Endodermal cell (in vitro differentiated cells): Measurements from ENCODE around the gene STXBP4. TPM values are rescaled to one million over a fixed set of nuclear protein-coding genes. Genes with fewer than 3 reads are reported as not detected.

ENCODE experiments used
- DNase-seq: peaks from one replicate; pipeline ENCODE4 v3.0.0-alpha.2; 2017
- H3K27ac ChIP-seq: 2 replicates; pipeline ENCODE4 v1.5.1; 2013; ENCODE audit warnings: mild to moderate bottlenecking, low read depth, low read length, moderate library complexity
- H3K27me3 ChIP-seq: 2 replicates; pipeline ENCODE4 v1.6.1; 2013; ENCODE audit warnings: mild to moderate bottlenecking, low read length, moderate library complexity; ENCODE audit not compliant: insufficient read depth, control insufficient read depth, poor library complexity, severe bottlenecking
- H3K36me3 ChIP-seq: 2 replicates; pipeline ENCODE4 v1.7.0; 2013; ENCODE audit warnings: mild to moderate bottlenecking, low read length, moderate library complexity; ENCODE audit not compliant: control insufficient read depth, insufficient read depth
- H3K4me1 ChIP-seq: one replicate; pipeline ENCODE4 v1.7.0; 2013; ENCODE audit warnings: low read length; ENCODE audit not compliant: control insufficient read depth, insufficient read depth
- H3K4me3 ChIP-seq: 2 replicates; pipeline ENCODE4 v1.5.1; 2013; ENCODE audit warnings: mild to moderate bottlenecking, low read length, moderate library complexity
- H3K9ac ChIP-seq: 2 replicates; pipeline ENCODE4 v1.6.1; 2013; ENCODE audit warnings: mild to moderate bottlenecking, low read length, moderate library complexity; ENCODE audit not compliant: poor library complexity, severe bottlenecking; ENCODE audit errors: extremely low read depth
- H3K9me3 ChIP-seq: 2 replicates; pipeline ENCODE4 v1.6.1; 2013; ENCODE audit warnings: mild to moderate bottlenecking, low read length, moderate library complexity; ENCODE audit not compliant: control insufficient read depth
- H3K27ac Mint-ChIP-seq: 2 replicates; pipeline ENCODE4 v1.8.0; 2020; ENCODE audit warnings: mixed read lengths
- H3K27me3 Mint-ChIP-seq: 2 replicates; pipeline ENCODE4 v1.8.0; 2021; ENCODE audit warnings: mild to moderate bottlenecking, mixed read lengths; ENCODE audit not compliant: insufficient read depth
- H3K36me3 Mint-ChIP-seq: 2 replicates; pipeline ENCODE4 v1.8.0; 2020; ENCODE audit warnings: low read depth, mixed read lengths
- H3K4me1 Mint-ChIP-seq: 2 replicates; pipeline ENCODE4 v1.8.0; 2020; ENCODE audit warnings: mixed read lengths
- H3K4me3 Mint-ChIP-seq: 2 replicates; pipeline ENCODE4 v1.8.0; 2020; ENCODE audit warnings: mild to moderate bottlenecking, moderate library complexity, mixed read lengths
- H3K9me3 Mint-ChIP-seq: 2 replicates; pipeline ENCODE4 v1.8.0; 2020; ENCODE audit warnings: mild to moderate bottlenecking, mixed read lengths
- CTCF ChIP-seq: fragments of 200-600 bp; sonication (generic); conservative IDR thresholded peaks from 2 replicates; pipeline ENCODE4 v1.5.0; 2021; ENCODE audit warnings: antibody characterized with exemption, mild to moderate bottlenecking
- WGBS, 2 experiments: methylation state at CpG; one replicate each; pipeline versions ENCODE4 v1.1.5 to v1.1.7; 2013; ENCODE audit warnings: missing lambda C conversion rate in 2 of 2, mixed read lengths in 1 of 2; ENCODE audit not compliant: insufficient coverage in 1 of 2, insufficient read length in 1 of 2; 5-methylcytosine and 5-hydroxymethylcytosine counted together
- total RNA-seq, 2 donors: library from RNA; stranded (reverse); fragmentation: NEBNext Ultra II Directional in 1 of 2; extraction: Animal tissue kit (Norgen Biotek cat#: 25700) in 1 of 2; gene quantifications; 2 replicates in 1 of 2; 3 replicates in 1 of 2; pipeline ENCODE4 v1.2.1, GENCODE V29; 2021

STXBP4 gene
- total RNA-seq, 2 donors from 2014 or later: 15.5 to 18.0 TPM

GRCh38 chr17:55161935-55162555 is 193.5 kb downstream of the STXBP4 start:
- Histone ChIP-seq H3K4me1 (no peaks in the 10 kb centered on the region), H3K9ac (no peak overlapping the region), H3K4me3 (no peak overlapping the region), H3K9me3 (no peaks in the 10 kb centered on the region), H3K27ac (no peak overlapping the region), H3K36me3 (no peaks in the 10 kb centered on the region), H3K27me3 (no peaks in the 10 kb centered on the region)
- no peak overlapping the region for H3K27ac Mint-ChIP-seq
- no peaks in the 10 kb centered on the region for H3K9me3 Mint-ChIP-seq
- no peaks in the 10 kb centered on the region for H3K27me3 Mint-ChIP-seq
- no peak for TF ChIP-seq CTCF
- no peak for DNase-seq
- H3K4me3 Mint-ChIP-seq: no peak overlapping the region
- no peaks in the 10 kb centered on the region for H3K4me1 Mint-ChIP-seq
- no peaks in the 10 kb centered on the region for H3K36me3 Mint-ChIP-seq
- WGBS, 2 experiments: 94 to 96% methylated on average over 6 to 7 of the region's 7 CpGs

- no peaks in the 10 kb centered on the region for H3K4me1 ChIP-seq
These were observed 194.0 kb downstream of the STXBP4 start for GRCh38 chr17:55162556-55162946.

GRCh38 chr17:55163408-55163807 is 194.8 kb downstream of the STXBP4 start:
- H3K27ac Mint-ChIP-seq: no peak overlapping the region
- WGBS, 2 experiments: 88 to 90% methylated on average over 3 of the region's 3 CpGs
- TF ChIP-seq CTCF: no peak
- H3K36me3 Mint-ChIP-seq: no peaks in the 10 kb centered on the region
- H3K27me3 ChIP-seq: no peaks in the 10 kb centered on the region
- no peak for DNase-seq
- H3K27me3 Mint-ChIP-seq: no peaks in the 10 kb centered on the region
- H3K36me3 ChIP-seq: no peaks in the 10 kb centered on the region
- H3K4me3 ChIP-seq: no peak overlapping the region
- no peaks in the 10 kb centered on the region for H3K4me1 Mint-ChIP-seq
- no peak overlapping the region for H3K27ac ChIP-seq
- H3K9me3 ChIP-seq: no peaks in the 10 kb centered on the region
- no peaks in the 10 kb centered on the region for H3K4me1 ChIP-seq
- no peak overlapping the region for H3K4me3 Mint-ChIP-seq
- H3K9ac ChIP-seq: no peak overlapping the region
- H3K9me3 Mint-ChIP-seq: no peaks in the 10 kb centered on the region

More at GRCh38 chr17:55162556-55162946, 194.0 kb downstream of the STXBP4 start:
- TF ChIP-seq CTCF: no peak
- Mint-ChIP-seq H3K27me3 (no peaks in the 10 kb centered on the region), H3K36me3 (no peaks in the 10 kb centered on the region), H3K4me3 (no peak overlapping the region), H3K9me3 (no peaks in the 10 kb centered on the region), H3K4me1 (no peaks in the 10 kb centered on the region), H3K27ac (no peak overlapping the region)
- Histone ChIP-seq H3K4me3 (no peak overlapping the region), H3K27me3 (no peaks in the 10 kb centered on the region), H3K9me3 (no peaks in the 10 kb centered on the region), H3K36me3 (no peaks in the 10 kb centered on the region), H3K9ac (no peak overlapping the region), H3K27ac (no peak overlapping the region)
- no peak for DNase-seq
